Activated naive CD4-positive, alpha-beta T cell treated with anti-CD3 and anti-CD28 coated beads, Interleukin-2, amount 10 ng/mL, durations not matched to agents 7 days and 5 days (primary cell): ENCODE data around the gene MCCD1.

Experiments used
- CTCF ChIA-PET: fragments of 350-600 bp; sonication (Branson Sonifier 250); formaldehyde crosslinking; loops from one replicate; lab custom pipeline; 2021; ENCODE audit warnings: antibody characterized with exemption; lab: Charles Lee
- DNase-seq: peaks from one replicate; pipeline ENCODE4 v3.0.0-alpha.2; 2020
- H3K27ac Mint-ChIP-seq: one replicate; pipeline ENCODE4 v1.8.0; 2021; ENCODE audit warnings: mild to moderate bottlenecking, moderate library complexity, mixed read lengths
- H3K27me3 Mint-ChIP-seq: one replicate; pipeline ENCODE4 v1.8.0; 2021; ENCODE audit warnings: mild to moderate bottlenecking, mixed read lengths
- H3K36me3 Mint-ChIP-seq: one replicate; pipeline ENCODE4 v1.8.0; 2021; ENCODE audit warnings: mixed read lengths
- H3K4me1 Mint-ChIP-seq: one replicate; pipeline ENCODE4 v1.8.0; 2021; ENCODE audit warnings: mixed read lengths
- H3K4me3 Mint-ChIP-seq: one replicate; pipeline ENCODE4 v1.8.0; 2021; ENCODE audit warnings: mild to moderate bottlenecking, moderate library complexity, mixed read lengths
- H3K9me3 Mint-ChIP-seq: one replicate; pipeline ENCODE4 v1.8.0; 2021; ENCODE audit warnings: mixed read lengths

The MCCD1 gene

GRCh38 chr6:31574106-31575061 lies 45.6 kb downstream of the MCCD1 start:
- no peak for DNase-seq
- H3K27ac Mint-ChIP-seq: peak overlapping the region; percentile 96
- H3K4me3 Mint-ChIP-seq: peak overlapping the region; percentile 92
- H3K9me3 Mint-ChIP-seq: no peaks in the 10 kb centered on the region
- peaks cover 45% of the 10 kb centered on the region for H3K36me3 Mint-ChIP-seq
- CTCF ChIA-PET: interaction anchor here (0.6 to 33.1 kb wide), 4 partner anchors 20 to 83 kb away, joined by 3 to 1087 read pairs (median 392); partner anchors contain the start of genes ATP6V1G2, LST1, NCR3 and NFKBIL1
- H3K4me1 Mint-ChIP-seq: peaks cover 91% of the 10 kb centered on the region
- peaks cover 4% of the 10 kb centered on the region for H3K27me3 Mint-ChIP-seq

DNA sequence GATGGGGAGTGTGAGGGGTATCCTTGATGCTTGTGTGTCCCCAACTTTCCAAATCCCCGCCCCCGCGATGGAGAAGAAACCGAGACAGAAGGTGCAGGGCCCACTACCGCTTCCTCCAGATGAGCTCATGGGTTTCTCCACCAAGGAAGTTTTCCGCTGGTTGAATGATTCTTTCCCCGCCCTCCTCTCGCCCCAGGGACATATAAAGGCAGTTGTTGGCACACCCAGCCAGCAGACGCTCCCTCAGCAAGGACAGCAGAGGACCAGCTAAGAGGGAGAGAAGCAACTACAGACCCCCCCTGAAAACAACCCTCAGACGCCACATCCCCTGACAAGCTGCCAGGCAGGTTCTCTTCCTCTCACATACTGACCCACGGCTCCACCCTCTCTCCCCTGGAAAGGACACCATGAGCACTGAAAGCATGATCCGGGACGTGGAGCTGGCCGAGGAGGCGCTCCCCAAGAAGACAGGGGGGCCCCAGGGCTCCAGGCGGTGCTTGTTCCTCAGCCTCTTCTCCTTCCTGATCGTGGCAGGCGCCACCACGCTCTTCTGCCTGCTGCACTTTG lies 46.7 kb downstream of the MCCD1 start, which contains the start of gene TNF:
Gene TNF (plus strand): TSS at position 231 of the 567 bp plus-strand sequence. CDS start 177 bp downstream, at position 408.
- peak within 1 kb of the TSS; percentile 87 for H3K27ac Mint-ChIP-seq
- DNase-seq: peak; percentile 86
- peaks cover 53% of the 10 kb centered on the region for H3K36me3 Mint-ChIP-seq
- CTCF ChIA-PET: interaction anchor here (0.5 to 33.1 kb wide), 4 partner anchors 18 to 82 kb away, joined by 3 to 1087 read pairs (median 392); partner anchors contain the start of genes ATP6V1G2, LST1, NCR3 and NFKBIL1
- peaks cover 4% of the 10 kb centered on the region for H3K27me3 Mint-ChIP-seq
- H3K4me3 Mint-ChIP-seq: peak within 1 kb of the TSS; percentile 92
- H3K4me1 Mint-ChIP-seq: peaks cover 88% of the 10 kb centered on the region
- H3K9me3 Mint-ChIP-seq: no peaks in the 10 kb centered on the region

- H3K27ac Mint-ChIP-seq: peak overlapping the region; percentile 87
- peaks cover 59% of the 10 kb centered on the region for H3K36me3 Mint-ChIP-seq
- DNase-seq: no peak
Measured at GRCh38 chr6:31575952-31576685, 47.4 kb downstream of the MCCD1 start.

GRCh38 chr6:31576897-31577578 lies 48.3 kb downstream of the MCCD1 start:
- peaks cover 73% of the 10 kb centered on the region for H3K4me1 Mint-ChIP-seq

More at GRCh38 chr6:31575952-31576685, 47.4 kb downstream of the MCCD1 start:
- Mint-ChIP-seq H3K27me3 (peaks cover 4% of the 10 kb centered on the region), H3K4me3 (peak overlapping the region; percentile 92), H3K9me3 (no peaks in the 10 kb centered on the region), H3K4me1 (peaks cover 82% of the 10 kb centered on the region)
- CTCF ChIA-PET: interaction anchor here (2.5 to 33.1 kb wide), 3 partner anchors 8 to 23 kb away, joined by 9 to 1087 read pairs (median 780); partner anchors contain the start of genes ATP6V1G2, LST1, NCR3 and NFKBIL1

GRCh38 chr6:31577579-31577966 lies 48.8 kb downstream of the MCCD1 start:
- Mint-ChIP-seq H3K36me3 (peaks cover 73% of the 10 kb centered on the region), H3K9me3 (no peaks in the 10 kb centered on the region), H3K27me3 (peaks cover 4% of the 10 kb centered on the region), H3K4me1 (peaks cover 72% of the 10 kb centered on the region), H3K4me3 (peak overlapping the region; percentile 92), H3K27ac (peak overlapping the region; percentile 87)
- CTCF ChIA-PET: interaction anchor here (2.5 to 33.1 kb wide), 3 partner anchors 9 to 25 kb away, joined by 9 to 1087 read pairs (median 780); partner anchors contain the start of genes ATP6V1G2, LST1, NCR3 and NFKBIL1
- no peak for DNase-seq

More at GRCh38 chr6:31576897-31577578, 48.3 kb downstream of the MCCD1 start:
- no peaks in the 10 kb centered on the region for H3K9me3 Mint-ChIP-seq
- CTCF ChIA-PET: interaction anchor here (2.5 to 33.1 kb wide), 3 partner anchors 9 to 24 kb away, joined by 9 to 1087 read pairs (median 780); partner anchors contain the start of genes ATP6V1G2, LST1, NCR3 and NFKBIL1
- peak overlapping the region; percentile 87 for H3K27ac Mint-ChIP-seq
- peaks cover 68% of the 10 kb centered on the region for H3K36me3 Mint-ChIP-seq
- H3K27me3 Mint-ChIP-seq: peaks cover 4% of the 10 kb centered on the region
- peak; percentile 73 for DNase-seq
- peak overlapping the region; percentile 92 for H3K4me3 Mint-ChIP-seq

GRCh38 chr6:31578184-31579118 lies 49.7 kb downstream of the MCCD1 start:
- Mint-ChIP-seq H3K9me3 (no peaks in the 10 kb centered on the region), H3K4me1 (peaks cover 70% of the 10 kb centered on the region), H3K27ac (peak overlapping the region; percentile 97), H3K4me3 (peak overlapping the region; percentile 93), H3K27me3 (peaks cover 4% of the 10 kb centered on the region), H3K36me3 (peaks cover 74% of the 10 kb centered on the region)
- no peak for DNase-seq
- CTCF ChIA-PET: interaction anchor here (1.2 to 33.1 kb wide), 4 partner anchors 8 to 25 kb away, joined by 3 to 1087 read pairs (median 394); partner anchors contain the start of genes ATP6V1G2, LST1, NCR3 and NFKBIL1

DNA sequence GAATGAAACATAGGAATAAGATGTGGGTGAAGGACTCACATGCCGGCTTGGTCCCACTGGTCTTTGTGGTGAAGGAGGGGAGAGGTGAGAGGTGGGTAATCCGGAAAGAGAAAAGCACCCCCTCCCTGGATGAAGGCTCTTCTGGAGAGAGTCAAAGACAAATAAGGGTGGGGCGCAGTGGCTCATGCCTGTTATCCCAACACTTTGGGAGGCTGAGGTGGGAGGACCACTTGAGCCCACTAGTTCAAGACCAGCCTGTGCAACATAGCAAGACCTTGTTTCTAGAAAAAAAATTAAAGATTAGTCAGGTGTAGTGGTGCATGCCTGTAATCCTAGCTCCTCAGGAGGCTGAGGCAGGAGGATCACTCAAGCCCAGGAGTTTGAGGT lies 50.4 kb downstream of the MCCD1 start:
- Mint-ChIP-seq H3K9me3 (no peaks in the 10 kb centered on the region), H3K4me1 (peaks cover 70% of the 10 kb centered on the region), H3K36me3 (peaks cover 71% of the 10 kb centered on the region)

More for the DNA sequence above, 50.4 kb downstream of the MCCD1 start:
- CTCF ChIA-PET: interaction anchor here (1.2 to 33.1 kb wide), 3 partner anchors 9 to 26 kb away, joined by 3 to 1087 read pairs (median 780); partner anchors contain the start of genes ATP6V1G2, LST1, NCR3 and NFKBIL1
- DNase-seq: no peak
- Mint-ChIP-seq H3K27ac (peak overlapping the region; percentile 97), H3K27me3 (peaks cover 4% of the 10 kb centered on the region), H3K4me3 (peak overlapping the region; percentile 93)
